NCI-H2227 (cell line): ENCODE measurements around the gene WDR82.

ENCODE experiments used
- DNase-seq: peaks from one replicate; lab custom pipeline; 2025; ENCODE audit not compliant: unreplicated experiment; lab: John Stamatoyannopoulos, UW

Gene WDR82

DNA sequence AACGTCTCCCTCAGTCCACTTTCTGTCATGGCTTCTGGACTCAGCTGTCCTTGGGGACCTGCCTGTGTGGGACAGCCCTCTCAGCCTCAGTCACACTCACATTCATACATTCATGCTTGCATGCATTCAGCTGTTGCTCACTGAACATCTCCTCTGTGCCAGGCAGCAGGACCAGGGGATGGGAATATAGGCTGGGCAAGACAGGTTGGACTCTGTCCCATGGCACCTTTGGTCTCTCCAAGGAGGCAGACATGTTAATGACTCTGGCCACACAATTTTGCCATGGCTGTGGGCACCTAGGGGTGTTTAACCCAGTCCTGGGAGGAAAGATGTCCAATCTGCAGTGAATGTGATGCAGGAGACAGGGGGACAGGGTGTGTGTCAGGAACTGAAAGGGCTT, 29.9 kb upstream of the WDR82 start:
- no peak for DNase-seq

DNA sequence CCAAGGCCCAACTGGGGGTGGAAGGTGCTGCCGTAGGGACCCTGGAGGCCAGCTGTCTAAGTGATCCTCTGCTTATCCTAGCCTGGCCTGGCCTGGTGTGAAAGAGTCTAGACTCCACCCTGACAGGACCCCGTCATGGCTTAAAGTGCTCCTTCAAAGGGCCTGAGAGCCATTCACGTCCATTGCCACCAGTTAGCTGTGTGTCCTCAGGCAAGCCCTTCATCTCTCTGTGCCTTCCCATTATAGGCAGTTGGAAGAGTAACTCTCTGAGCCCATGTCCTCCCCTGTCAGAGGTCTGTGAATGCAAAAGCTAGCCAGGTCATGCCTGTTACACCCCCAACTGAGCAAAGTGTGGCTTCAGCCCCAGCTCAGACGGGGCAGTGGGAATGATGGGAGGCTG, 28.5 kb upstream of the WDR82 start:
- no peak for DNase-seq

DNA sequence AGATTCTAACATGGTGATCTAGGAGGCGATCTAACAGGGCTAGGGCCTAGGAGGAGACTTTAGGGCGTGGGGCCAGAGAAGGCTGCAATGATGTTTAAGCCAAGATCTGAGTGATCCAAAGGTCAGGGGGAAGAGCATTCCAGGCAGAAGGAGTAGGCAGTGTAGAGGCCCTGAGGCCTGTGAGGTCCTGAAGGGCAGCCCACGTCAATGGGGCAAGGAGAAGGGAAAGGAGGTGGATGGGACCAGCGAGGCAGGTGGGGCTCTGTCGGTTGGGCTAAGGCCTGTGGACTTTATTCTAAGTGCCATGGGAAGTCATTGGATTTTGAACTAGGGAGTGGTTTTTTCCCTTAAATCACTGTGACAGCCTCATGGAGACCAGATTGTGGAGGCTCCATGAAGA, 27.5 kb upstream of the WDR82 start:
- DNase-seq, result no peak

DNA sequence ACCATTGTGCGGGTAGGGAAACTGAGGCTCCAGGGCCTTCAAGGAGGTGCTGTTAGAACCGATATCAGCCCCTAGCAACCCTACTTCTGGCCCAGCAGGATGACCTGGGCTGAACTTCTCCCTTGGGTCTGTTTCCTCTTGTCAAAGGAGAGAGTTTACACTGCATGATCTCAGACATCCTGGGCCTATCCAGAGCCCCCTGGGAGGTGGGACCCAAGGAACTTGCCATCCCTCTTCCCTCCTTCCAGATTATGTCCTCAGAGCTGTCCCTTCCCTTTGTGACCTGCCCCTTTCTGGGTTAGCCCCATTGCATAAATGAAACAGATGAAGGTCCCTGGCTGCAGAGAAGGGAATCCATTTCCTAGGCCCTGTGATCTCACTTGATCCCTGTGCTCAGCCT, 25.4 kb upstream of the WDR82 start:
- DNase-seq, result no peak

DNA sequence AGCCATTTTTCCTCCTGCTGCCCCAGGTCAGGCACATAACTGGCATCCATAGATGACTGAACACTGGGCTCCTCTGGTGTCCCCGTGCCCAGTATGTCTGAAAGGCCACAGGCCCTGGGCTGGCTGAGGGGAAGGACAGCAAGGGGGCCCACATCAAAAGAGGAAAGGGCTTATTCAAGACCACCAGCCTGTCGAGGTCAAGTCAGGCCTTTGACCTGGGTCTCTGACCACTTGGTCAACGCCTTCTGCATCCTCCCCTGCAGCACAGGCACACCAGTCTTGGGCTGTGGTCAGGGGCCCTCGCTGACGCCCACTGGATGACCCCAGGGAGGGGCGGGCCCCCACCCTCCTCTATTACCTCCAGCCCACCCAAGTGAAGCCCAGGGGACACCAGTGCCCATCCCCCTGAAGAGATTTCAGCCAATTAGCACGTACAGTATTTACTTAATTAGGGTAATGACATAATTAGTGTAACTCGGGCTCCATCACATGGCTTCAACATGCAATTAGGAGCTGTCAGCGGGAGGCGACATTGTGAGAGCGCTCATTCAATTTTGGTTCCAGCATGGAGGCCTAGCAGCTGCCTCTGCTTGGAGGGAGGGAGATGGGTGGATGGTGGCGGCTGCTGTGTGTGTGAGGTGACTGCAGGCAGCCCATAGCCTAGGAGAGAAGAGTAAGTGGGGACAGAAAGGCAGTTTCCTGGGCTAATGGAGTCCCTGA, 24.1 kb upstream of the WDR82 start:
- peak; percentile 11 for DNase-seq

DNA sequence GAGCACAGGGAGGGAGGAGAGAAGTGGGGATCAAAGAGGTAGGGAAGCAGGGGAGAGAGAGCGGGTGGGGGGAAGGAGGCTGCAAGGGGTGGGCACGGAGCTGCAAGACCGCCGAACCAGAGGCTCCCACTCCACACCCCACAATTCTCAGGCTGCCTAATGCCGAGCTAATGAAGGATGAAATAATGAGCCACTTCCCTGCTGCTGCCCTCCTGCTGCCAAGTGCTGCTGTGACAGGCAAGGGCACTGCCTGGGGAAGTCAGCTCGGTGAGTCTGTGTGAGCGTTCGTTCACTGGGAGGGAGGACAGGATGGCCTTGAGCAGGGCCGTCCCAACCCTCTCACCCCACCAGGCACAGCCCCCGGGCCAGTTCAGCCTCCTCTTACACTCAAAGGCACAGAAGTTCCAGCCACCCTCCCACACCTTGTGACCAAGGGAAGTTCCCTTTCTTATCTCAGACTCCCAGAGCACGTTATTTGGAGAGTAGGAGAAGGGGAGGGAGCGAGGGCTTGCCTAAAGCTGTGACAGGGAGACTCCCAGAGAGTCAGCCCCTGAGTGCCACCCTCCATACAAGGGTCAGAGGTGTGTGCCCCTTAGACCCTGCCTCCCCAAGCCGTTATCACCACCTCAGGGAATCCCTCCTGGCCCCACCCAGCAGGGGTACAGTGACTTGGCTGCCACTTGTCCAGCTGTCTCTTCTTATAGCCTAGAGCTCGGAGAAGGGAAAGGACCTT, 21.6 kb upstream of the WDR82 start:
- DNase-seq, result peak; percentile 26

DNA sequence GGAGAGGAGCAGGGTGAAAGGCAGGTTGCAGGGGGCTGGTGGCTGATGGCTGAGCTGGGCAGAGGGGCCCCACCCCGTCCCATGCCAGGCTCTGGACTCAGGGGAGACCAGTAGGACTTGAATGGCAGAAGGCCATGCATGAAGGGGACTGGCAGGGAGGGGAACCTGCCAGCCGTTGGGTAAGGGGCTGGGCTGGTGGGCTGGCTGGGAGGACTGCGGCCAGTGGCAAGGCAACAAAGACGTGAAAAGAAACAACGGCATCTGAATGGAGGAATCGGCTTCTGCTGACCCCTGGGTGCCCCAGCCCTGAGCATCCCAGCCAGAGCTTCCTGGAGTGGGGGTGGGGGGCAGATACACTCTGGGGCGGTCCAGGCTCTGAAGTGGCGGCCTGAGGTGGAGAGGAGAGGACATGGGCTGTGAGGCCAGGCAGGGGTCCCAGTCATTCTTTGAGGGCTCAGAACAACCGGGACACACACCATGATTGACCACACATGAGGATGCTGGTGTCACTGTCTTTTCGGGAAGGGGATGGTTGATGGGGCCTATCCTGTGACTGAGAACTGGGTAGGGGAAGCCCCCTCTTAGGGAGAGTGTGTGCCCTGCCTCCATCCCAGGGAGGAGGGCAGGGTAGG, 20.9 kb upstream of the WDR82 start:
- DNase-seq, result no peak

DNA sequence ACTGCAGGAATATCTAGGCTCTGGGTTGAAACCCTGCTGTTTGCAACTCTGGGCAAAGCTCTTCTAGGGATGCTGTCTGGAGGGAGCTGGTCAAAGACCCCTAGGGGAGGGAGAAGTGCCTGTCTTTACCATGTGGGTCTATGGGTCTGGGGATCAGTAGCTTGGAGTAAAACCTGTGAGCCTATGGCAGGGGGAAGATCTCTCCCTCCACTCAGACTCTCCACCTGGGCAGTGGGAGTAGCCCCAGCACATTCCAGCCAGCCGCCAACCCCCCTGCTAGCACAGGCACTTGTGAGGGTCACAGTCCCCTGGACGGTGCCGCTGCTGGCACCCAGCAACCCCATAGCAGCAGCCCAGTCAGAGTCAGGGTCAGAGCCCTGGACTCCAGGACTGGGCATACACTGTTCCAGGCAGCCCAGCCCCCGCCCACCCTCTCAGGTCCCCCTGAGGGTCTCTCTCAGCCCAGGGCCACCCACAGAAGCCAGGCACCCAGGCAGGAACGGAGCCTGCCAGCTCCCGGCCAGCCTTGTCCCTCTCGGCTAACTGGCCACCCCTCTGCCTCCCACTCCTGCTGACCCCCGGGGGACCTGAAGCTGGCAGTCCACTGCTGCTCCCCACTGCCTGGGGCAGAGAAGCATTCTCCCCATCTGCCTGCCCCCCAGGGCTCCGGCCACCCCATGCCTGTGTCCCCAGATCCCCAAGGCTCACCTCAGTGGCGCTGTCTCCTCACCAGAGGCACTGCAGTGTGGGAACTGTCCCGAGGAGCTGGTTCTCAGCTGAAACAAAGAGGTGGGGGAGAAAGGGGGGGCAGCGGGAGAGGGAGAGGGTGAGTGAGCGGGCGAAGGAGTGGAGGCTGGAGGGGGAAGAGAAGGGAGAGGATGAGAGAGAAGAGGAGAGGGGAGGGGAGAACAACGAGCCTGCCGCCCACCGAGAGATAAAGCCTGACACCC, 20.0 kb upstream of the WDR82 start:
- peak; percentile 18 for DNase-seq

DNA sequence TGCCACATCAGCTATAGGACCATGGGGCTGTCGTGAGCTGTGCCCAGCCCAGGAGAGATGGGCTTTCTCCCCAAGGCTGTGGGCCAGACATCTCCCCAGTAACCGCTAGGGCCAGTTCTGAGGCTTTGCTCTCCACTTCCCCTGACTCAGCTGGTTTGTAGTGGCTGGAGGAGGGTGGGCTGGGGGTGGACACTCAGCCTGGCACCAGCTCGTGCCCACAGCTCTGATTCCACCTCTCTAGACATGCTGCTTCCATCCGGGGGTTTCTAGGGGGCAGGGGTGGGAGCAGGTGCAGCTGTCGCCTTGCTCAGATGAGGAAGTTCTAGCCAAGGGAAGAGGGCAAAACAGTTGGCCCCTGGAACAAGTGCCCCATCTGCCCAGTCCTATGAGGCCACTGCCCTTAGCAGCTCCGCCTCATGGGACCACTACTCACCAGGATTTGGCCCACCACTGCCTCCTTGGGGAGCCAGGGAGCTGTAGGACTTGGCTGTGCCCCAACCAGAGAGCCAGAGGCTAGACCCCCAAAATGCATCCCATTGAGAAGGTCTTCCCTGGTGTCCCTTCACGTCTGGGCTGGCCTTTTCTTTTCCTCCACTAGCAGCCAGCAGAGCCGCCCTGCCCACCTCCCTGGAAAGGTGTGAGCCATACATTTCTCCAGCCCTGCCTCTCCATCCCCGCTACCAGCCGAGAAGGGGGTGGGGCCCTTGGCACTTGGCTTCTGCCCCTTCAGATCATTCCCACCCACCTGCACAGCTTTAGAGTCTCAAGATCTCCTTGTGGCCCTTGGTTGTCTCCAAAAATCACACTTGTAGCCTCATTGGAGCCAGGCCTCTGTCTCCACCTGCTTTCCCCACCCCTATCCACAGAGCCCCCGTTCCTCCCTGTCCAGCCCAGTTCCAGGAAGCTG, 19.0 kb upstream of the WDR82 start:
- no peak for DNase-seq

DNA sequence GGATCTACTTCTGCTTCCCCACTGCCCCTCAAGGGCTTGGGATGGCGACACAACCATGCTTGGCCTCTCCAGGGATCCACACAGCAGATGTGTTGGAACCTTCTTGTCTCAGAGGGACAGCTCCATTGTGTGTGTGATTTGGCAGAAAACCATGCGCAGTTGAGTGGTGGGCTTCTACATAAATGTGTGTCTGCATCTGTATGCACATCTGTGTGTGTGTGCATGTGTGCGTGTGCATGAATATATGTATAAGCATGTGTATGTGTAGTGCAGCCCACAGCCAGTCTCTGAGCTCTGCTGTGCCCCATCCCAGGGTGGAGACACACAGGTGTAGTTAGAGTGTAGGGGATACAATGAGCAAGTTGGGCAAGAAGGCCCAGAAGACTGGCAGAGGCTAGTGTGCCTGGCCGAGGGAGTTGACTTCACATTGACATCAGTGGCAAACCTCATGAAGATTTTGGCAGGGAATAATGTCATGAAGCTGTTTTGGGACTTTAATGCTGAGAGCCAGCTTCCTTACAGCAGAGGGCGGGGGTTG, 17.3 kb upstream of the WDR82 start:
- DNase-seq, result no peak

DNA sequence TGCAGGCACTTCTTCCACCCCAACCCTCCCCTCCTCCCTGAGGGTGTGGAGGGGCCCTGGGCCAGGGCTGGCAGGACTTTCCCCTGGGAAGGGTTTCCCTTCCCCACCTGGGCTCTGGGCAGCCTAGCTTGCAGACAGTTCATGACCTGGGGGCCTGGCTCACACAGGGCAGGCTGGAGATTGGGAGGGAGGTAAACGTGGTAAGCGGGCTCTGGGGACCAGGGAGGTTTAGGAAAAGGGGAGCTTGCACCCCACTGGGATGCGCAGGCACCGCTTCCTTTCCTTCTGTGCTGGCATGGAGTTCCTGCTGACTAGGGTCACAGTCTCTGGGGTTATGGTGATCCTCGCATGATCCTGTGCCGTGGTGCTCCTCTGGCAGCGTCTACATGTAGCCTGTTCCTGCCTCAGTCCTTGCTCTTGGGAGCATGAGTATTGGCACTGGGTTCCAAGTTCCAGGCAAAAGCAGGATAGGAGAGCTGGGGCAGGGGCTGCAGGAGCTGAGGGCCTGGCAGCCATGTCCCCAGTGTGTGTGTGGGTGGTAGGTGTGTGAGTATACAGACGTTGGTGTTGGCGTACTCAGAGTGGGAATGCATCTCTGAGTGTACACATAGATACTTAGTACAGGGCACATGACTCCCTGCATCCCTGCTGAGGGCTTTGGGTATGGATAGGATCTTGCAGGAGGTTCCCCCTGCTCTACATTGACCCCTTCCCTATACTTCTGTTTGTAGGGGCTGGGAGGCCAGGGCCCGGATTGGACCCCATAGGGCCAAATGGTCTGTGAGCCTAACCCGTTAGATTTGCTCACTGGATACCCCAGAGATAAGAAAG, 16.1 kb upstream of the WDR82 start:
- no peak for DNase-seq

DNA sequence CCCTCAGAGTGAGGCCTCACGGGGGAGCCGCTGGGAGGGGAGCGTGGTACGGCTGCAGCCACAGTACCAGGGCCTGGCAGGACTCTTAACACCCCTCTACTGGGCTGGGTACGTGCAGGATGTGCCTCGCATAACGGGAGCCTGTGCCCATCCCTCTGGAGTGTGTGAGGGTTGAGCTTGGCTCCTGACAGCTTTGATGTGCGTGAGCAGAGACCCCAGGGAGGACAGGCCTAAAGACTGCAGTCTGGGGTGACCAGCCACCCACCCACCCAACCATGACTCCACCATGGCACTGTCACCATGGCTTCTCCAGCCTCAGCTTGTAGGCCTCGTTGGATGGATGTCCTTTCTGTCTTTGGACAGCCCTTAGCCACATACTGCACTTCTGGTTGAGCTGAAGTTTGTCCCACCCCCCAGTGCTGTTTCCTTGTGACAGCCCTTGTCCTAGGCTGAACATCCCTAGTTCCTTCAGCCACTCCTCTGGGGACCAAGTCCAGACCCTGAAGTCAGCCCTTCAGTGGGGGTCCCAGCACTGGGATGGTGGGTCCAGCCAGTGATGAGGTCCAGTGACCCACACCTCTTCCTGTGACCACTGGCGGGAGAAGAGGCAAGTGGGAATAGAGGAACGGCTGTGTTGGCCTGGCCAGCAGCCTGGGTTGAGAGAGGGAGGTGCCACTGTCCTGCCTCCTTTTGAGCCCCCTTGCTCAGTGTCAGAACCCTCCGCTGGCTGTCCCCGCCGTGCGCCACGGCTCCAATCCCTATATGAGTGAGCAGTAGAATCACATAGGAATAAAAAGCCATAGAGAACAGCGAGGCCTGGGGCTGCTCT, 15.3 kb upstream of the WDR82 start:
- no peak for DNase-seq

DNA sequence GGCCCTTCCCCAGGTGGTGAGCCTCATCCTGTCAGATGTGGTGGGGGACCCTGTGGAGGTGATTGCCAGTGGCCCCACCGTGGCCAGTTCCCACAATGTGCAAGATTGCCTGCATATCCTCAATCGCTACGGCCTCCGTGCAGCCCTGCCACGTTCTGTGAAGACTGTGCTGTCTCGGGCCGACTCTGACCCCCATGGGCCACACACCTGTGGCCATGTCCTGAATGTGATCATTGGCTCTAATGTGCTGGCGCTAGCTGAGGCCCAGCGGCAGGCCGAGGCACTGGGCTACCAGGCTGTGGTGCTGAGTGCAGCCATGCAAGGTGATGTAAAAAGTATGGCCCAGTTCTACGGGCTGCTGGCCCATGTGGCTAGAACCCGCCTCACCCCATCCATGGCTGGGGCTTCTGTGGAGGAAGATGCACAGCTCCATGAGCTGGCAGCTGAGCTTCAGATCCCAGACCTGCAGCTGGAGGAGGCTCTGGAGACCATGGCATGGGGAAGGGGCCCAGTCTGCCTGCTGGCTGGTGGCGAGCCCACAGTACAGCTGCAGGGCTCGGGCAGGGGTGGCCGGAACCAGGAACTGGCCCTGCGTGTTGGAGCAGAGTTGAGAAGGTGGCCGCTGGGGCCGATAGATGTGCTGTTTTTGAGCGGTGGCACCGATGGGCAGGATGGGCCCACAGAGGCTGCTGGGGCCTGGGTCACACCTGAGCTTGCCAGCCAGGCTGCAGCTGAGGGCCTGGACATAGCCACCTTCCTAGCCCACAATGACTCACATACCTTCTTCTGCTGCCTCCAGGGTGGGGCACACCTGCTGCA, 14.0 kb upstream of the WDR82 start:
- no peak for DNase-seq

DNA sequence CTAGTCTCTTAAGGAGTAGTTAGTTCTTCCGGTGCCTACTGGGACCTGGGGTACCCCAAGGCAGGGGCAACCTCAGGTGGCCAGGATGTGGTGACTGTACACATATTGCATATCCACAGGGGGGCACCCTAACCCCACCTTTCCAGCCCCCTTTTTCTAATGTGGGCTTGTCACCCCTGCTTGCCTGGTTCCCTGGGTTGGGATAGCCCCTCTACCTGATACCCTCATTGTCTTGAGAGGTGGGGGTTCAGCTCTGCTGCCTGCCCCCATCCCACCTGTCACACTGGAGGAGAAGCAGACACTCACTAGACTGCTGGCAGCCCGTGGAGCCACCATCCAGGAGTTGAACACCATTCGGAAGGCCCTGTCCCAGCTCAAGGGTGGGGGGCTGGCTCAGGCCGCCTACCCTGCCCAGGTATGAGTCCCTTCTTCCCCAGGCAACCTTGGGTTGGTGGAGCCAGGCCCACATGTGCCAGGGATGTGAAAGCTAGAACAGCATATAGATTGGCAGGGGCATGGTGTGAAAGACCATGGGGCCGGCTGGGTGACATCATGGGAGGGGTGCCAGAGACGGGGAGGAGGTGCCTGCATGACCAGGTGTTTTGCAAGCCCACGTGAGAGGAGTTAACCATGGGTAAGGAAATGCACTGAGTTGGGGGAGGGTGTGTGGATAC, 13.2 kb upstream of the WDR82 start:
- peak; percentile 7 for DNase-seq

DNA sequence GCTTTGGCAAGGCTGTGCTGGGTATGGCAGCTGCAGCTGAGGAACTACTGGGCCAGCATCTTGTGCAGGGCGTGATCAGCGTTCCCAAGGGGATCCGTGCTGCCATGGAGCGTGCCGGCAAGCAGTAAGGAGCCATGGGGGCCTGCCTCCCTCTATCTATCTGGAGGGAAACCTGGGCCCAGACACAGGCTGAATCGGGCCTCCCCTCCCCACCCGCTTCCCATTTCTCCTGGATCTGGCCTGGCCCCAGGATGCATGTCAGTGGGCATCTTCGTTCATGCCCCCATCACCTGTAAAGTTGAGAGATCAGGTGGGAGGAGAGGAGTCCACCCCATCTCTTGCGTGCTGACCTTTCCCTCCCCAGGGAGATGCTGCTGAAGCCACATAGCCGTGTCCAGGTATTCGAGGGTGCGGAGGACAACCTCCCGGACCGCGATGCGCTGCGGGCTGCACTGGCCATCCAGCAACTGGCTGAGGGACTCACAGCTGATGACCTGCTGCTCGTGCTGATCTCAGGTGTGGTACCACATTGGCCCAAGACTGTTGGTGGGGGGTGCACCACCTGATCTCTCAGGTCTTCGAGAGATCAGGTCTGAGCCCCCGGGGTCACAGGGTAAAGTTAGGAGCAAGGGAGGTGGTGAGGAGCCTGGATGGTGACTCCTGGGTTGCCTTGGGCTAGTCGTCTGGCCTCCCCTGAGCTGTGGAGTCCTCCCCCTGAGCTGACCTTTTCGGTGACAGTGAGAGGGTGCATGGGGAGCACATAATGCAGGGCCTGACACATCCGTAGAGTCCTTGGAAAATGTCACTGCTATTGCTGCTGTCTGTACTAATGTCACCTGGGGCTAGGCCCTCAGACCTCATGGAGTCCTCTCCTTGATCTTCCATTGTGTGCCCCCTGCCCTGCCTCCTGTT, 12.4 kb upstream of the WDR82 start:
- DNase-seq, result no peak
